Measurements from ENCODE around the gene SYNM.

- no peak for TF ChIP-seq CTCF (IDR thresholded peaks at IDR 0.05; ENCODE audit: poor library complexity)
- no peak for TF ChIP-seq EZH2 (IDR thresholded peaks at IDR 0.05; ENCODE audit: borderline replicate concordance)
- TF ChIP-seq EZH2phosphoT487 (IDR thresholded peaks at IDR 0.05; ENCODE audit: low read depth, severe bottlenecking, unreplicated experiment): no peak
Observed at GRCh38 chr15:99141943-99142342, 37.1 kb downstream of the SYNM start.

Data from hepatocyte (in vitro differentiated cells).